Midbrain (tissue), 1 donor: Measurements from ENCODE around the gene HOXB1.

Source experiments
- DNase-seq: peaks from one replicate; lab custom pipeline; 2025; lab: John Stamatoyannopoulos, UW

The HOXB1 gene

DNA sequence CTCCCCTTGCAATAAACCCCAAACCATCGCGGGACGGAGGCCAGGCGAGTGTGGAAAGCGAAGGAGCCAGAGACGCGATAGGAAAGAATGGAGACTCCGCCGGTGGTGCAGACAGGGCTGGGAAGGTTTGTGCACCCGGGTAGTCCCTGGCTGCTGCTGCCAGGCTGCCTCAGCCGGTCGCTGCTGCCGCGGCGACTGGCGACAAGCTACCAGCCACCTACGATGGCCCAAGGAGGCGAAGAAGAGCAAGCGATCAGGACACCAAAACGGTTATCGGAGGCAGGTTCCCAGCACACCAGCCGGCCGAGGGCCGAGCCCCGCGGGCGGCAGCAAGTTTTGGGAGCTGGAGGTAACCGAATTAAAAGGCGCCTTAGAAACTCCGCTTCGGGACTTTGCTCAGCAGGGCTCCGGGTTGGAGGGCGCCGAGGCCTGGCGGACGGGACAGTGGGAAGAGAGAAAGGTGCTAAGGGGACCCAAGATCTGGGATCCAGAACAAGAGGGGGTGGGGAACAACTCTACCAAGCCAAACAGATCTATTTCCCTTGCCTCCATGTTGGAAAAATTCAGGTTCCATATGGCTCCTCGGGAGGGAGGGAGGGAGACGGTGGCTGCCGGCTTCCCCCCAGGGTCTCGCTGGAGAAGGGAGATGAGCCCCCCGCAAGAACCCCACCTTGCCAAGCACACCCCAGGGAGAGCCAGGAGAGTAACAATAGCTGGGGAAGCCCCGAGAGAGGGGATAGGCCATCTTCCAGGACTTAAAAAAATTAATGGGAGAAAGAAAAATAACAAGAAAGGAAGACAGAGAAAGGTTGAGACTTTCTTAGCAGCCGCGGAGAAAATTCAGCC lies 23.8 kb upstream of the HOXB1 start:
- DNase-seq: no peak

DNA sequence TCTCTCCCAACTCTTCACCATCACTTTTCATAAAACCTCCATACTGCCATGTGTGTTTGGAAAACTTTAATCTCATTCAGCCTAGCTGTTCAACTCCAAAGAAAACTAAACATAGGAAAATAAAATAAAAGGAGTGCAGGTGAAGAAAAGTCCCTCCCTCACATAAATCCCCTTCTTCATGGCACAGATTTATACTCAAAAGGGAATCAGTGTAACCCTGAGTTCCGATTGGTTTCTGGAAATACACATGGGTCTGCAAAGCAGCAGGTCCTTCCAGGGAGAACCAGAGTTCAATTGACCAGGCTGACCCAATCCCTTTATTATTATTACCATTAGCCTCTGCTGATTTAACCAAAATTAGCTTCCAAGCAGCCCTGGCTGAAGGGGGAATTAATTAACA lies 23.0 kb upstream of the HOXB1 start:
- no peak for DNase-seq

DNA sequence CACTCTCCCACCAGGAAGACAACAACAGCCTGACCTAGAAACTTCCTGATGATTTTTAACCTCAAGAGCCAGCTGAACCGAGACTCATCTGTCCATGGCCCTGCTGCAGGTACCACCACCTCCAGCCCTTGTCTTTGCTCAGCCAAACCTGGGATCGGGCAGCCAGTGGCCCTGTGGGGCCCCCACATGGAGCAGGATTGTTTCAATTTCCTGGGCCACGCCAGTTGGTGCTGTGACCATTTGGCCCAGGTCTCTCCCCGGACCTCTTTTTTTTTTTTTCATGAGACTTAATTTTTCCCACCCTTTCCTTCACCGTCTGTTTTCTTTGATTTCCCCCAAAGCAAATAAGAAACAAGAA lies 22.4 kb upstream of the HOXB1 start:
- no peak for DNase-seq

DNA sequence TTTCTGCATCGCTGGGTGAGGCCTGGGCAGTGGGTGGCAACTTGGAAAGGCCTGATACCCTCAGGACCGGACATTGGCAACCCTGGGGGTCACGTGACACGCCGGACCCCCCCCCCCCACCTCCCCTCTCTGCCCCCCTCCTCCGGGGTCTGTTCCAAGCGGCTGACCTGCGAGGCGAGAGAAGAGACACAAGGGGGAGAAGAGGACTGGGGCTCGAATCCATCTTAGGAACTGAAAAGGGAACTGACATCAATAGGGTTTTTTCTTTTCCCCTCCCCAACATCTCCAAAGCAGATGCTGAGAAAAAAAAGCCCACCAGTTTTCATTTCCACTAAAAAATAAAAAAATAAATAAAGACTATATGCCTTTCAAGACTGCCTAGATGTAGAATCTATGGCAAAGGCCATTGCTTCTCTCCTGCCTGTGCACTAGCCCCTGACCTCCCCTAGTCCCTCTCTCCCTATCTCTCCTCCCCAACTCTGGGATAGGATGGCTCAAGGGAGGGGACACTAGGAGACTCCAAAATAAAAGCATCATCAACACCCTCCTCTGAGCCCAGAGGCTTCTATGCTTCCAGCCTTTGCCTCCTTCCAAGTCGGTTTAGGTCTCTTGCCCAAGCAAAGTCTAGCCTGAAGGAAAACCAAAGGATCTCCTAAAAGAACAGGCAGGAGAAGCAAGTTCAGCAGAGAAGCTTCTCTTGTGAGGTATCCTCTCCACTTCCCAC lies 21.8 kb upstream of the HOXB1 start:
- DNase-seq: no peak

DNA sequence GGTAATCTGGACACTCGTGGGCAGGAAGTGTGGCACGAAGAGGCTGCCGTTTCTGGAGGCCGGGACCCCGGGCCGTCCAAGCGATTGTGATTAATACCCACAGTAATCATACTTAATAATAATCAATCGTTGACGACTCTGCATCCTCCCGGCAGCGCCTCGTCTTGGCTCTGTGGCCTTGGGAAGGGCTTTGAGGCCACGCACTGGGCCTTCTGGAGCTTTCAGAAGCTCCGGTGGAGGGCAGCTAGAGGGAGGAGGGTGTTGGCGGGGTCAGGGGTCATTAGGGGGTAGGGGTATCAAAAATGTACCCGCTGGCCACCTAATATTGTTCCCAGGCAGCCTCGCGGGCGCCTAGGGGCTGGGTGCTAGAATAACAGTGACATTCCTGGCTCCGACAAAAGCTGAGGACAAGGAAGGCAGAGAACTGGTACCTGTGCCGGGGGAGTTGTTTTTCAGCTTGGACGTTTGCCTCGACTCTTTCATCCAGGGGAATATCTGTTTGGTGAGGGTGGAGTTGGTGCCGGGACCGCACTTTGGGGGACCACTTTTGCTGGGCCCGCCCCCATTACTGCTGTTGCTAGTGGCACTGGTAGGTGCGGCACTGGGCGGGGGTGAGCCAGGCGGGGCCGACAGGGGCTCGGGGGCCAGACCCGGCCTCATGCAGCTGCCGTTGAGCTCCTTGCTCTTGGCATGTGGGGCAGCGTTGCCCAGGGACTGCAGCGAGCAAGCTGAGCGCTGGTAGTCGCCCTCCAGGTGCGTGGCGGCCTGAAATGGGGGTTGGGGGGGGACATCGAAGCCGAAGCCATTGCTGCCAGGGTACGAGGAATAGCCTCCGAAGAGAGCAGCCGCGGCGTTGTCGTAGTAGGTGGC lies 21.0 kb upstream of the HOXB1 start:
- DNase-seq: no peak

DNA sequence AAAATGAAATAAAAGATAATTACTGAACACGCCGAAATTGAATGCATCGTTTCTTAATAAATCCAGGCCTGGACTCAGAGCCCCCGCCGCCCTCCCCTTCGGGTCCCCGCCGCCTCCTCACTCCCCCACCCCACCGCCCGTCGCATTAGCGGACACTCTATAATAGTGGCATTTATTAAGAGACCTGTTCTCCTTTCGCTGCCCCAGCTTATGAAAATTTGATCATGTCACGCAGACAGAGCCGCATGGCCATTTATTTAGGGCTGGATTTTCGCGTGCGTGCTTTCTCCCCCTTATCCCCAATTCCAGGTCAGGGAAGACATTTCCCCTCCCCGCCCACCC lies 20.4 kb upstream of the HOXB1 start:
- no peak for DNase-seq

DNA sequence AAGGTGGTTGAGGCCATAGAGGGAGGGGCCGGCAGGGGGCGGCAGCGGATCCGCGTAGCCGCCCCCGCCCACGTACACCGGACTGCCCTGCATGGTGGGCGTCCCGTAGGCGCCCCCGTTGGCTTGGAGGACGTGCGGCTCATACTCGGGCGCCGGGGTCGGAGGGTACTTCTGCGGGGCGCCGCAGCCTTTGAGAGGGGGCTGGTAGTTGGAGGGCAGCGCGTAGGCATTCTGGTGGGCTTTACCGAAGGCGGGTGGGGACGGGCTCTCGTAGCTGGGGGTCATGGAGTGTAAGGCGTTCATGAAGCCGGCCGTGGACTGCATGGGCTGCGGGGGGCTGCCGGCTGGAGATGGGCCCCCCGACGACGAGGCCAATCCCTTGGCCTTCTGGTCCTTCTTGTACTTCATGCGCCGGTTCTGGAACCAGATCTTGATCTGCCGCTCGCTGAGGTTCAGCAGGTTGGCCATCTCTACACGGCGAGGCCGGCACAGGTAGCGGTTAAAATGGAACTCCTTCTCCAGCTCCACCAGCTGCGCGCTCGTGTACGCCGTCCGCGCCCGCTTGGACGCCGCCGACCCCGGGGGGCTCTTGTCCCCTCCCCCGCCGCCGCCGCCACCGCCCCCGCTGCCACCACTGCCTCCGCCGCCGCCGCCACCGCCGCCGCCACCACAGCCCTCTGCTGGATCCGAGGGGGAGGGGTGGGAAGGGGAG lies 19.8 kb upstream of the HOXB1 start:
- DNase-seq: no peak

DNA sequence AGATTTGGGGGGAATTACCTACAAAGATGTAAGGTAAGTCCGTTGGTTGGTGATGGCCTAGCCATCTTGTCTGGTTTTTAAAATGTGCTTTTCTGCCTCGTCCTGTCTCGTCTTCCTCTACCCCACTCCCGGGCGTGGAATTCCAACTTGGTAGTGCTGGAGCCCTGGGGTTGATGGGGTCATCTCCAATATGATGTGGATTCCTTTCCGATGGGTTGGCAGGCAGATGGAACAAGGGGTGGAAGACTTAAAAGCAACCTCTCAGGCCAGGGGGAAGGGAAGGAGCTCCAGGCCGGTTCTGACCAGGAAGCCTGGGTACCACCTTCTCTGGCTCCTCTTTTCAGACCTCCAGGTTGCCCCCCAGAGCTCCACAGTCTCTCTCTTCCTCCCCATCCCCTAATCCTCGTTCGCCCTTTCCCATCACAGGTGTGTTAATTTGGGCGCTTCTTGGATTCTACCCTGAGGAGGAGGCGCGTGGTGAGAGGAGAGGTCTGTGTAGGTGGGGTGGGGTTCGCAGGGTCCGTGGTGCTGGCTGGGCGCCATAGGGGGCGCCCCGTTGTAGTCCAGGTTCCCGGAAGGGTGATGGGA lies 19.2 kb upstream of the HOXB1 start:
- DNase-seq: no peak

DNA sequence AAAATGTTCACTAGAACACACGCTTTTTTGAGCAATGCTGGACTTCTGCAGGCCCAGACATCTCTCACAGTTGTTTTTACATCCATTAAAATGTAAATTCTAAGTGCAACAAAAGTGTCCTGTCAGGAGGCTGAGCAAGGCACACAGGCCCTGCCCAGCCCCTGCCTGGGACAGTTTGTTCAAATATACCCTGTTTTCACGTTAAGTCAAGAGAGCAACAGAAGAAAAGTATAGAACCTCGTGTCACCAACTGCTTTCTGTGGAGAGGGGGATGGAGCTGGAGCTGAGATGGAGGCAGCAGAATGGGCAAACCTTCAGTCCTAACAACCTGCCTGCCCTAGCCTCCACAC lies 18.4 kb upstream of the HOXB1 start:
- no peak for DNase-seq

DNA sequence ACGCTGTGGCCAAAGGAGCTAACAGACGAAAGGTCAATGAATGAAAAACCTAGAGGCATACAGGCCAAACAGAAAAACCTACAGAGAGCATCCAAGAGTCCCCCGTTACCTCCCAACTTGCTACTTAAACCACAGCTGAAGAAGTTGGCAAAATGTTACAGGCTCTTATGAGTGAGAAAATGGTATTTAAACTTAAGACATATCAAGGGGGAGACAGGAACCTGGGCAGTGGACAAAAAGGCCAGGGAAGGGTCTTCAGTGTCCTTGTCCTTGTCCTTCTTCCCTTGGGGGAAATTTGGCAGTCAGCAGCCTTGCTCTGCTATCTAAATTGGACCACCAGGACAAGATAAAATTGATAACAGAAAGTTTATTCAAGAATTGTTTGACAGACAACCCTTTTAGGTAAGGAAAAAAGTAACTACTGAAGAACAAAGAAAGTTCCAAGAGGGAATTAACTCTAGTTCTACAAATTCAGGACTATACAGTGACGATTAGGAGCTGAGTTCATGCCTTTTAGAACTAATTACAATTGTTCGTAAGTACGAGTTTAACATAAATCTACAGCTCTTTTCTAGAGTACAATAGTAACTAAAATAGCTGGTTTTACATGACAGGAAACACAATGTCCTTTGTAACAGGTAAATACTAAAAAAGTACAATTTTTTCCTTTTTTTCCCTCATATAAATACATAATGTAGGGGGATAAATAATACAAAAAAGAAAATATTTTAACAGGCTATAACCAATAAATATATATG lies 17.9 kb upstream of the HOXB1 start:
- no peak for DNase-seq

DNA sequence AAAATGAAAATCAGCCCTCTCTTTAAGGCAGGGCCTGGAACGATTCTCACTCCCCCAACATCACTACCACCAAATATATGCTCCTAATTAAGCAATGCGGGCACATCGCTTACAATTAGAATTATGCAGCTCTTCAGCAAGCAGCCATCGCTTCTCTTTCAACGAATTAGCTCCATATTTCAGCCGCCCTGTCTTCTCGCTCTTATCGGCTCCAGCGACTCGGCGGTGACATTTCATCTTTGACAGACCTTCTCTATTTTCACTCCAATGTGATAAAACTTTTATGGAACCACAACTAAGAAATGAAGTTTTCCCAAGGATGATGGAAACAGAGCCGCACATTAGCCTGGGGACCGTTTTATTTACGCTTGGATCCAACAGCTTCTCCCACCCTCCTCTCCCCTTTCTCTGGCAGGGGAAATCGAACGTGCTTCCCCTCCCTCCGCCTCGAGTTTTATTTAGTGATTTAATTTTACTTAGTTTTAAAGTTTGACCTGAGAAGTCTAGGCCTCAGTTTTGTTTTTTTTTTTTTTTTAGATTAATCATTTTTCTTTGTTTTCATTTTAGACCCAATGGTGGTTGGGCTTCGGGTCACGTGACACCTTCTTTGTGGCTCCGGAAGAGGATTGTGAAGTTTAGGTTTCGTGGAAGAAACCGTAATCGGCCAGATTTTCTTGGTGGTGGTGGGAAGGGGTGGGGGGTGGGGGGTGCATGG lies 17.2 kb upstream of the HOXB1 start:
- DNase-seq: no peak

DNA sequence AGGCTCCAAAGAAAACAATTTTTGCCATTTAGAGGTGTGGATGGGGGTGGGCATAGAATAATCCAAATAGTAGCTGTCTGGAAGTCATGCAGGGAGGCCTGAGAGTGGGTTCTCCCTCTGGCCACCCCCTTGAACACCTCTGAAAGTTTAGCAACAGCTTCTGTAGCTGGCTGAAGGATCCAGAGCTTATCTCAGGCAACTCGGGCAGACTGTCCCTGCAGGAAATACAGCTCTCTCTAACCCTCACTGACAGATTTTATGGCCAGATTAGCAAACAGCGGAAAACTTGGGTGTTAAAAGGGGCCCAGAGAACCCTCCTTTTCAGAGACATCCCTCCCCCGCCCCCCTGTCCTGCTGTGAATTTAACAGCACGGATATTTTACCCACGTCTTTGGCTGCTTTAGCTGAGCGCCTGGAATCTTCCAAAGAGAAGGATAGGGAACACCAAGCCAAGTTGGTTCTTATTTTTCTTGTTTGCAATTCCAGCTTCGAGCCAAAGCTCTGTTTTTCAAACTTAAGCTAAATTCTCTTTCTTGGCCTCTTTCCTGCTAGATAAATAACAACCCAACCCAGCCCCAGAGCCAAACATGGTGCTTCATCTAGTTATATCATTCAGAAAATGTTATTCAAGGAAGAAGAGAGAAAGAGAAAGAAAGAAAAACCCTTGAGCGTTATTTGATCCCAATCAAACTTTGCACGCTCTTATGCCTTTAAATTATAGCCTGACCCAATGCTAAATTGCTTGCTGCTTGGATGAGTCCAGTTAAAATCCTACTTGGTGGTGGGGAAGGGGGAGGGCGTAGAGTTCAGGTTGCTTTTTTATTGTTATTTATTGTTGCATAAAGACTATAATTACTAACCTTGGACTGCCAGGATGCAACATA lies 16.4 kb upstream of the HOXB1 start:
- DNase-seq: no peak

DNA sequence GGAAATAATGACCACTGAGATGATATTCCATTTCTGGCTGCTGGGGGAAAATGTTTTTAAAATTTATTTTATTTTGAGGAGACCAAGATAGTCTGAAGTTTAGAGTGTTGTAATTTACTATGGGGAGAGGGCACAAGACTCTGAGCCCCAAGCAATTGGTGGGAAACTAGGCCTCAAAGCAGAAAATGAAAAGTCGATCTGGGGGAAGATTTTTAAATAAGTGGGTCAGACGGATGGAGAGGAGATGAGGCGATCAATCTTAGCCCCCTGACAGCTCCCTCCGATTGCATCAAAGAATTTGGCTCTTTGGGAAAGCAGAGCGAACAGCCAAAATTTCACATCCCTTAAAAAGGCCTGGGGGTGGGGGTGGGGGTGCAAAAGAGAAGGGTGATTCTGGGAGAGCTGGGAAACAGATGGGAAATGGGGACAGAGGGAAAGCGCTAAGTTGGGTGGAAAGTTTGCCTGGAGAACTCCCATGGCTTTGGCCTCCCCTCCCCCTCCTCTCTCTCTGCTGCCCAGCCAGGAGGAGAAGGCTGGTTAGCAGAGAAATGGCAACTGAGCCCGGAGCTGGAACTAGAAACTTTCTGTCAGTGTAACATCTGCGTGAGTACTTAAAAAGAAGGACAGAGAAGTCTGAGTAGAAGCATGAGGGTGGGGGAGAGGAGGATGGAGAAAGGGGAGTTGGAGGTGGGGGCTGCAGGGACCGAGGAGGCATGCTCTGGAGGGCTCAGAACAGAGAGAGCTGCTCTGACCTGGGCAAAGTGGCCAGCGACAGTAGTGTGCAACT lies 15.5 kb upstream of the HOXB1 start:
- DNase-seq: no peak

DNA sequence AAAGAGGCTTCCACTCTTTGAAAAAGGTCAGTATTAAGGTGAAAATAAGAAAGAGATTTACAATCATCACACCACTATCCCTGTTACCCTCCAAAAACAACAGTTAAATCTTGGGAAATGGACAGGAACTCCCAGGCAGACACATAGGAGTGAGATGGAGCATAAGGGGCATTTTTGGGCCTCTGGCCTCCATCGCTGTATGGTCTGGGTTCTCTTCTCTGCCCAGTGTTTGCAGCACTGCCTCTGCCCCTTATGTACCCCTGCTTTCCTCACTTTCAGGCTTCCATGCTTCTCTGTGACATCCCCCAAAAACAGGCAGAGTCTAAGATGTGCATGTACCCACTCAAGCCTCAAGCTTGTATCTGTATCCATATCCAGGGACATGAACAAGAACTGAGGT lies 14.7 kb upstream of the HOXB1 start:
- no peak for DNase-seq

DNA sequence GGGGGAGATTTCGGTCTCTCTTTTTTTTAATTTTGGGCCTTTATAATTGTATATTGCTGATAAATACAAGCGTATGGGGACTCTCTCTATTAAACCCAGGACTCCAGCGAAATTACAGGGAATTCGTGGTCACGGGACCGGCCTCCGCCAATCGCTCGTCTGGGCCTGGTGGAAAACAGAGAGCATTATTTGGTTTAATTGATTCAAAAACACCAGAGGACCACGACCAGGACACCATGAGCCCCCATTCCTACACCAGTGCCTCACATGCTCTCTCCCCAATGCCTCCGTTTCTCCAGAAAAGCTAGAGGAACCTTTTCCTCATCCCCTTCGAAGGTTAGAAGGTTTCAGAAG lies 14.2 kb upstream of the HOXB1 start, which contains the start of gene HOXB2:
HOXB2 (minus strand) TSS at position 88 of the 354 bp plus-strand sequence. CDS start 198 bp downstream, outside the sequence.
- DNase-seq: no peak

DNA sequence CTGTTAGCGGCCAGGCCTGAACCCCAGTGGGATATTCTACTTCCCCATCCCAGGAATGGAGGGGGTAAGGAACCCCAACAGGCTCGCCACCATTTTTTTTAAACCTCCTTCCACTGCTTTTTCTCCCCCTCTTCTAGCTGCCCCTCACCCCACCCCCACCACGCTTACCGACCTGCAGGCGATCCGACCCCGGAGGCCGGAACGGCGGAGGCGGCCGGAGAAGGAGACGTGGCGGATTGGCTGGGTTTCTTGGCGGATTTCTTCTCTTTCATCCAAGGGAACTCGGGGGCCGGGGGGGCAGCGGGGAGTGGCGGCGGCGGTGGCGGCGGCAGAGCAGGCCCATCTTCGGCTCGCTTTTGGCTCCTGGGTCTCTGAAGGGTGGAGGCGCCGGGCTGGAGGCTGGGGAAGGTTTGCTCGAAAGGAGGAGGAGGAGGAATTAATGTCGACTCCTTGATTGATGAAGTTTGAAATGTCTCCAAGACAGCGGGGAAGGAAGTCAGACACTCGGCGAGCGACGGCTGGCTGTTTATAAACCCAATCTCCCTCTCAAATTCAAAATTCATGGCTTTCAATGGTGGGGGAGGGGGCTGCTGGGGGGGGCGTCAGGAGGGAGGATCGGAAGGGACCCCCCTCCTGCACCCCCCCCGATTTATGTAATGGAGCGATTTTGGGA lies 13.7 kb upstream of the HOXB1 start:
- DNase-seq: no peak

DNA sequence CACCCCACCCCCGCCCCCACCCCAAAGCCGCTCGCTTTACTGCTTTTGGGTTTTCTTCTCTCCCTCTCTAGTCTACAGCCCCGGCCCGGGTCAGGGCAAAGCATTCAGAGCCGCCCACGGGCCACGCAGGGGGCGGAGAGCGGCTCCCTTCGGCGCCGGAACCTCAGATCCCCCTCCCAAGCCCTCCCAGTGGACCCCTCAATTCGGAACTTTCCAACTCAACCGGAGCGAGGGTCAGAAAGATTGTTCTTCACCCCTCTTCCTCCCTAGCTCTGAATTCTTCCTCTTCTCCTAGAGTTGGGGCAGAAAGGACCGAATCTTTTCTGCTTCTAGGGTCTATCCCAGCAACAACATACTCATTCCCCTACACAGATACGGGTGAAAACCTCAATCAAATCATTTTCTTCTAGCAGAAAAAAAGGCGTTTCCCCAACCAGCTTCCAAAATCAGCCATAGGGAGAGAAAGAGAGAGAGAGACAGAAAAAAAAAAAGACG lies 13.1 kb upstream of the HOXB1 start:
- DNase-seq: no peak
